ENCODE measurements around the gene NOTCH1.
"Not testable (repeated sequence)": the region's sequence is repeated elsewhere in the genome, so short reads cannot be mapped to it uniquely, and the experiment has no call there.

NOTCH1 gene

DNA sequence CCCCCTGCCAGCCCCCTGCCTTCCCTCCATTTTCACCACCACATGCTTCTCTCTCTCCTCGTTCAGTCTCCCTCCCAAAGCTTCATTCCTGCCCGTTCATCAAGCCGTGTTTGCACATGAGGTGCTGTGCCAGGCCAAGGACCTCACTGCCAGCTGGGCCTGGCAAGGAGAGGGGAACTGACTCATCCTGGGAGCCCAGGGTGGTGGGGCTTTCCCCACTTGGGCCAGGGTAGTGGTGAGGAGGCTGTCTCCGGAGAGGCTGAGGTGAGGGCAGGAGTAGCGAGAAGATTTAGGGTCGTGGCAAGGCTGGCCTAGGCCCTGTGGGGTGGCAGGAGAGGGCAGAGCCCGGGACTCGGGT lies 30.4 kb upstream of the NOTCH1 start:
- Histone ChIP-seq H3K4me3 (replicated peaks; ENCODE audit: insufficient read depth, low read length) (no peak overlapping the region), H3K27ac (replicated peaks) (no peak overlapping the region), H3K27me3 (ENCODE audit: insufficient read depth, poor library complexity, severe bottlenecking) (no peaks in the 10 kb centered on the region)
- no peak for DNase-seq (ENCODE audit: low read depth in 1 of 2, low spot score in 1 of 2)
- TF ChIP-seq SPI1 (IDR thresholded peaks at IDR 0.05; ENCODE audit: borderline replicate concordance, low read depth) (no peak), POLR2AphosphoS5 (IDR thresholded peaks at IDR 0.05; ENCODE audit: low read depth) (no peak), GABPA (IDR thresholded peaks at IDR 0.05; ENCODE audit: low read depth) (no peak)
- TF ChIP-seq, protein P1, sequence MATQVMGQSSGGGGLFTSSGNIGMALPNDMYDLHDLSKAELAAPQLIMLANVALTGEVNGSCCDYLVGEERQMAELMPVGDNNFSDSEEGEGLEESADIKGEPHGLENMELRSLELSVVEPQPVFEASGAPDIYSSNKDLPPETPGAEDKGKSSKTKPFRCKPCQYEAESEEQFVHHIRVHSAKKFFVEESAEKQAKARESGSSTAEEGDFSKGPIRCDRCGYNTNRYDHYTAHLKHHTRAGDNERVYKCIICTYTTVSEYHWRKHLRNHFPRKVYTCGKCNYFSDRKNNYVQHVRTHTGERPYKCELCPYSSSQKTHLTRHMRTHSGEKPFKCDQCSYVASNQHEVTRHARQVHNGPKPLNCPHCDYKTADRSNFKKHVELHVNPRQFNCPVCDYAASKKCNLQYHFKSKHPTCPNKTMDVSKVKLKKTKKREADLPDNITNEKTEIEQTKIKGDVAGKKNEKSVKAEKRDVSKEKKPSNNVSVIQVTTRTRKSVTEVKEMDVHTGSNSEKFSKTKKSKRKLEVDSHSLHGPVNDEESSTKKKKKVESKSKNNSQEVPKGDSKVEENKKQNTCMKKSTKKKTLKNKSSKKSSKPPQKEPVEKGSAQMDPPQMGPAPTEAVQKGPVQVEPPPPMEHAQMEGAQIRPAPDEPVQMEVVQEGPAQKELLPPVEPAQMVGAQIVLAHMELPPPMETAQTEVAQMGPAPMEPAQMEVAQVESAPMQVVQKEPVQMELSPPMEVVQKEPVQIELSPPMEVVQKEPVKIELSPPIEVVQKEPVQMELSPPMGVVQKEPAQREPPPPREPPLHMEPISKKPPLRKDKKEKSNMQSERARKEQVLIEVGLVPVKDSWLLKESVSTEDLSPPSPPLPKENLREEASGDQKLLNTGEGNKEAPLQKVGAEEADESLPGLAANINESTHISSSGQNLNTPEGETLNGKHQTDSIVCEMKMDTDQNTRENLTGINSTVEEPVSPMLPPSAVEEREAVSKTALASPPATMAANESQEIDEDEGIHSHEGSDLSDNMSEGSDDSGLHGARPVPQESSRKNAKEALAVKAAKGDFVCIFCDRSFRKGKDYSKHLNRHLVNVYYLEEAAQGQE (IDR thresholded peaks at IDR 0.05; ENCODE audit: insufficient replicate concordance, low read depth), result no peak
- TF ChIP-seq, protein P2, sequence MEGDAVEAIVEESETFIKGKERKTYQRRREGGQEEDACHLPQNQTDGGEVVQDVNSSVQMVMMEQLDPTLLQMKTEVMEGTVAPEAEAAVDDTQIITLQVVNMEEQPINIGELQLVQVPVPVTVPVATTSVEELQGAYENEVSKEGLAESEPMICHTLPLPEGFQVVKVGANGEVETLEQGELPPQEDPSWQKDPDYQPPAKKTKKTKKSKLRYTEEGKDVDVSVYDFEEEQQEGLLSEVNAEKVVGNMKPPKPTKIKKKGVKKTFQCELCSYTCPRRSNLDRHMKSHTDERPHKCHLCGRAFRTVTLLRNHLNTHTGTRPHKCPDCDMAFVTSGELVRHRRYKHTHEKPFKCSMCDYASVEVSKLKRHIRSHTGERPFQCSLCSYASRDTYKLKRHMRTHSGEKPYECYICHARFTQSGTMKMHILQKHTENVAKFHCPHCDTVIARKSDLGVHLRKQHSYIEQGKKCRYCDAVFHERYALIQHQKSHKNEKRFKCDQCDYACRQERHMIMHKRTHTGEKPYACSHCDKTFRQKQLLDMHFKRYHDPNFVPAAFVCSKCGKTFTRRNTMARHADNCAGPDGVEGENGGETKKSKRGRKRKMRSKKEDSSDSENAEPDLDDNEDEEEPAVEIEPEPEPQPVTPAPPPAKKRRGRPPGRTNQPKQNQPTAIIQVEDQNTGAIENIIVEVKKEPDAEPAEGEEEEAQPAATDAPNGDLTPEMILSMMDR (IDR thresholded peaks at IDR 0.05; ENCODE audit: insufficient read depth, low read length), result no peak

DNA sequence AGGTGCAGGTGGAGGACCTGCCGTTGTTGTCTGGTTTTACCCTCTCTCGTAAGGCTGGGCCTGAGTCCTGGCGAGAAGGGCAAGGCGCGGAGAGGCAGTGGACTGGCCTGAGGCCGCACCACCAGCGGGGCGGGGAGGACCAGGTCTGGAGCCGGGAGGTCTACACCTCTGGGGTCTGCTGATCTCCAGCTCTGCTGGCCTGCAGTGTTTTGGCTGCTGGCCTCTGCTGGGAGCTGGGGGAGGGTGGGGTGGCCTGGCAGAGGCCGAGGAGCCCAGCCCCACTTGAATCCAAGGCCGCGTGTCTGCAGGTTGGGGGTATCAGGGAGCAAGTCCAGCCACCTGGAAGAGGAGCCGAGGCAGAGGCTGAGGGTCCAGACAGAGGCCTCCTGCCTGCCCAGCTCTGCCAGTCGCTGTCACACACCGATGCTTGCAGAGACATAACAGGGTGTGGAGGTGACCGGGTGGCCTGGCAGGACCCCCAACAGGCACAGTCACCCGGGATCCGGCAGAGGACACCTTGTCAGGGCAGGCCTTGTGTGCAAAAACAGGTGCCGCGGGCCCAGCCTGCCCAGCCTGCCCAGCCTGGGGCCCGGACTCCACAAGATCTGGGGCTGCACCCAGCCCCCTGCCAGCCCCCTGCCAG lies 29.9 kb upstream of the NOTCH1 start:
- no peak for DNase-seq (ENCODE audit: low read depth in 1 of 2, low spot score in 1 of 2)
- no peak for TF ChIP-seq GABPA (IDR thresholded peaks at IDR 0.05; ENCODE audit: low read depth)
- no peak for TF ChIP-seq SPI1 (IDR thresholded peaks at IDR 0.05; ENCODE audit: borderline replicate concordance, low read depth)
- H3K4me3 ChIP-seq (replicated peaks; ENCODE audit: insufficient read depth, low read length), result no peak overlapping the region
- no peak overlapping the region for H3K27ac ChIP-seq (replicated peaks)
- no peaks in the 10 kb centered on the region for H3K27me3 ChIP-seq (ENCODE audit: insufficient read depth, poor library complexity, severe bottlenecking)

DNA sequence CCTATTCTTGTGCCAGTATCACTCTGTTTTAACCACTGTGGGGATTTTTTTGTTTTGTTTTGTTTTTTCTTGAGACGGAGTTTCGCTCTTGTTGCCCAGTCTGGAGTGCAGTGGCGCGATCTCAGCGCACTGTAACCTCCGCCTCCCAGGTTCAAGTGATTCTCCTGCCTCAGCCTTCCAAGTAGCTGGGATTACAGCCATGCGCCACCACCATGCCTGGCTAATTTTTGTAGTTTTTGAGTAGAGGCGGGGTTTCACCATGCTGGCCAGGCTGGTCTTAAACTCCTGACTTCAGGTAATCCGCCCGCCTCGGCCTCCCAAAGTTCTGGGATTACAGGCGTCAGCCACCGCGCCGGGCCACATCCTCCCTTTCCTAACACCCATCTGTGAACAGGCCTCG lies 28.8 kb upstream of the NOTCH1 start:
- not testable (repeated sequence) for H3K4me3 ChIP-seq (replicated peaks; ENCODE audit: insufficient read depth, low read length); H3K27ac ChIP-seq (replicated peaks); DNase-seq (ENCODE audit: low read depth in 1 of 2, low spot score in 1 of 2); H3K27me3 ChIP-seq (ENCODE audit: insufficient read depth, poor library complexity, severe bottlenecking)

DNA sequence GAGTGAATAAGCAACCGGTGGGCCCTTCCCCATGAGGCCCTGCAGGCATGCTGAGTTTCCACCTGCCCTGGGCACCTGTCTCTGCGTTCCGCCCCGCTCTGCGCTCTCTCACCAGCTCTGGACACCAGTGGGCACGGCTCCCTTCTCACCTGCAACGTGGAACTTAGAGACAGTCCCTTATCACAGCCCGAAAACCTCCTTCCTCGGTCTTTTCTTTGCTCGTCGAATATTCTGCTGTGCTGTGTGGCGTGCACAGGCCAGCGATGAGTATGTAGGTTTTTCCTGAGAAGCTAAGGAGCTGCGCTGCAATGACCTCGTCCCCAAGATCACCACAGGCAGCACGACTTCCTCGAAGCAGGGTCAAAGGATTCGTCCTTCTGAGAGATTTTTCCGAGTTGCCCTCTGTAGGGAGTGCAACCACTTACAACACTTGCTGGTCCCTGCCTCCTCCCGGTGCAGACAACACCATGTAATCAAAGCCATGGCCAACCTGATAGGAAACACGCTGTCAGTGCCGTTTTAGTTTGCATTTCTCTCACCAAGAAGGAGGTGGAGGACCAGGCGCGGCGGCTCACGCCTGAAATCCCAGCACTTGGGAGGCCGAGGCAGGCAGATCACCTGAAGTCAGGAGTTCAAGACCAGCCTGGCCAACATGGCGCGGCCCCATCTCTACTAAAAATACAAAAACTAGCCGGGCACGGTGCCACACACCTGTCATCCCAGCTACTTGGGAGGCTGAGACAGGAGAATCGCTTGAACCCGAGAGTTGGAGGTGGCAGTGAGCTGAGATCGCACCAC lies 27.2 kb upstream of the NOTCH1 start:
- no peaks in the 10 kb centered on the region for H3K27me3 ChIP-seq (ENCODE audit: insufficient read depth, poor library complexity, severe bottlenecking)
- no peak for DNase-seq (ENCODE audit: low read depth in 1 of 2, low spot score in 1 of 2)
- no peak overlapping the region for H3K27ac ChIP-seq (replicated peaks)
- H3K4me3 ChIP-seq (replicated peaks; ENCODE audit: insufficient read depth, low read length), result no peak overlapping the region
- TF ChIP-seq, protein P2 (IDR thresholded peaks at IDR 0.05; ENCODE audit: insufficient read depth, low read length), result no peak

DNA sequence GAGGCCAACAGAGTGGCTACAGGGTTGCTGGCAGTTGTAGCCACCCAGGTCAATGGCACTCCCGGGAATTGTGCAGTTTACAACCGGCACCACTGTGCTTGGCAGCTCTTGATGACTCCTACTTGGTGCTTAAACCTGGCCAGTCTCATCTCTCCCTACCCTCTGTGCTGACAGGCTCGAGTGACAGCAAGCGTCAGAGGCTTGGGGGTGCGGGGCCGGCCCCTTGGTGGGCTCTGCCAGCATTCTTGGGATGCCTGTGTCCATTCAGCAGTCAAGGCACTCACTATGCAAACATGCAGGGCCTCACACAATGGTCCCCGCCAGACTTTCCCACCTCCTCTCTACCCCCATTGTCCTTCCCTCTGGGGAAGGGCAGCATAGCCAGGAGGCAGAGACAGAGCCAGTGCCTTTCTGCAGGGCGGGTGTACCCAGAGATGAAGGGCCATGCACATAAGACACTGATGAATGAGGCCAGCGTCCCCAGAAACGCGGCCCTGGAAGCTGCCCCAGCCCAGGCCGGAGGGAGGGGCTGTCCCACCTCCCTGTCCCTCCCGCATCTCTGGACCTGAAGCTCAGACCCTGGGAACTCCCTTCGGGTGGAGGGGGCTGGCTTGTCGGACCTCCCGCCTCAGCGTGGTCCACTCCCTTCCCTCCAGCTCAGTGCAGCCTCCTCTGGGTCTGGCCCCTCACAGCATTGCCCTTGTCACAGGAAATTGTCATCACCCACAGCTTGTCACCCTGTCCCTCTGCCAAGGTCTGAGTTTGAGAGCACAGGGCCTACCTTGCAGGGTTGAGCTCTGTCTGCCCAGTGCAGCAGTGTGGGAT lies 26.4 kb upstream of the NOTCH1 start:
- Histone ChIP-seq H3K27ac (replicated peaks) (no peak overlapping the region), H3K4me3 (replicated peaks; ENCODE audit: insufficient read depth, low read length) (no peak overlapping the region), H3K27me3 (ENCODE audit: insufficient read depth, poor library complexity, severe bottlenecking) (no peaks in the 10 kb centered on the region)
- no peak for DNase-seq (ENCODE audit: low read depth in 1 of 2, low spot score in 1 of 2)
- TF ChIP-seq POLR2AphosphoS5 (IDR thresholded peaks at IDR 0.05; ENCODE audit: low read depth) (no peak), SPI1 (IDR thresholded peaks at IDR 0.05; ENCODE audit: borderline replicate concordance, low read depth) (no peak), GABPA (IDR thresholded peaks at IDR 0.05; ENCODE audit: low read depth) (no peak)
- TF ChIP-seq, protein P2 (IDR thresholded peaks at IDR 0.05; ENCODE audit: insufficient read depth, low read length), result no peak
- TF ChIP-seq, protein P1 (IDR thresholded peaks at IDR 0.05; ENCODE audit: insufficient replicate concordance, low read depth), result no peak

Data from HL-60 (cell line).